A549 treated with CORT108297 at 1 μM for 4 hours (cell line): ENCODE data around the gene CYP19A1. TPM values are rescaled to one million over a fixed set of nuclear protein-coding genes. Genes with fewer than 3 reads are reported as not detected.

Source experiments
- total RNA-seq: library from RNA; stranded (reverse); fragments of 200-300 nt; extraction: Qiagen RNA extraction; gene quantifications from 5 replicates; pipeline ENCODE4 v1.2.3, GENCODE V29; 2022

Gene CYP19A1
- 0.16 to 0.23 TPM (median 0.19 TPM) in 3 of 5 replicates, not detected in the others for total RNA-seq

DNA sequence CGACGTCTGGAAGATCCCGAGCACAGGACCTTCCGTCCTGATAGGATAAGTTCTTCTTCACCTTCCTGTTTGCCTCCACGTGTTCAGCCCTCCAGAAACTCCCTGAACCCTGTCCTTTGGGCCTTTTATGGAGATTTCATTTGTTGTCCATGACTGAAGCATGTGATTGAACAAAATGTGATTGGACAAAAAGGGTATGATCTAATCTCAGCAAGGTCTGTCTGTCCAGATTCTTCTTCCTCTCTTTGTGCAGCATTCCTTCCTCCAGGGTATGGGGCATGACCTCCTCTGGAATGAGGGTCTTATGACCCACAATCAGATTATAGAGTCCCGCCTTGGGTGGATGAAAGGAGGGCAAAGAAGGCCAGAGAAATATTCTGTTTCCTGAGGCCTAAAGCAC lies at the start of gene CYP19A1:
CYP19A1 (minus strand) TSS at position 101 of the 400 bp plus-strand sequence. CDS start 95,684 bp downstream, outside the sequence.

GRCh38 chr15:51341366-51342226 lies 3.2 kb upstream of the CYP19A1 start, which contains the start of gene GLDN:
TSS of gene GLDN (plus strand) at chr15:51341655. CDS start at chr15:51341685, 30 bp downstream.

Other genes with a start within 250 kb of the CYP19A1 start
- gene TNFAIP8L3, start 243.7 kb downstream of the CYP19A1 start, total RNA-seq = 7.0 to 10.0 TPM (median 8.9 TPM) in 5 replicates
- 0.02 to 0.07 TPM (median 0.03 TPM) in 3 of 5 replicates, not detected in the others for gene GLDN, start 3.1 kb upstream of the CYP19A1 start, total RNA-seq